Peyer's patch (tissue), 4 donors: Measurements from ENCODE around the gene SLC27A4. TPM values are rescaled to one million over a fixed set of nuclear protein-coding genes. Genes with fewer than 3 reads are reported as not detected.

ENCODE experiments used
- DNase-seq, 3 donors: peaks; one replicate each; pipeline ENCODE4 v3.0.0-alpha.2; 2017 to 2019
- H3K27ac ChIP-seq, 4 donors: fragments of 200-600 bp; sonication (generic); one replicate each; pipeline ENCODE4 v1.5.1; 2016 to 2019
- H3K27me3 ChIP-seq, 2 donors: fragments of 200-600 bp; sonication (generic); one replicate each; pipeline ENCODE4 v1.5.1; 2019
- H3K36me3 ChIP-seq, 3 donors: fragments of 200-600 bp; sonication (generic); one replicate each; pipeline ENCODE4 v1.5.1; 2016 to 2019
- H3K4me1 ChIP-seq, 4 donors: fragments of 200-600 bp; sonication (generic); one replicate each; pipeline ENCODE4 v1.5.1; 2016 to 2019
- H3K4me3 ChIP-seq, 4 donors: fragments of 200-600 bp; sonication (generic); 1 replicate in 3 of 4; 2 replicates in 1 of 4; pipeline ENCODE4 v1.5.1; 2016 to 2019; ENCODE audit warnings: mild to moderate bottlenecking in 1 of 4
- H3K9me3 ChIP-seq, 4 donors: fragments of 200-600 bp; sonication (generic); one replicate each; pipeline ENCODE4 v1.5.1; 2016 to 2019; ENCODE audit warnings: mild to moderate bottlenecking in 1 of 4
- POLR2A ChIP-seq, 2 donors: fragments of 450-650 bp; IDR thresholded peaks; one replicate each; pipeline ENCODE4 v1.5.1; 2017; ENCODE audit warnings: antibody characterized with exemption in 2 of 2, mild to moderate bottlenecking in 2 of 2, moderate library complexity in 2 of 2
- total RNA-seq, 4 donors: library from RNA; depleted of rRNA; stranded (reverse); fragments of >200 nt; gene quantifications; one replicate each; pipeline ENCODE4 v1.1.0, GENCODE V29; 2016
- TF ChIP-seq, protein P1 (sequence below), 6 experiments: fragments of 450-650 bp in 4 of 6; fragments of 200-600 bp in 2 of 6; sonication (generic) in 1 of 6; IDR thresholded peaks; one replicate each; pipeline ENCODE4 v1.5.1; 2017 to 2019; ENCODE audit warnings: antibody characterized with exemption in 6 of 6, mild to moderate bottlenecking in 3 of 6, moderate library complexity in 1 of 6

SLC27A4 gene
- total RNA-seq, 4 donors from 2014 or later = 28.1 to 312 (median 149) TPM

DNA sequence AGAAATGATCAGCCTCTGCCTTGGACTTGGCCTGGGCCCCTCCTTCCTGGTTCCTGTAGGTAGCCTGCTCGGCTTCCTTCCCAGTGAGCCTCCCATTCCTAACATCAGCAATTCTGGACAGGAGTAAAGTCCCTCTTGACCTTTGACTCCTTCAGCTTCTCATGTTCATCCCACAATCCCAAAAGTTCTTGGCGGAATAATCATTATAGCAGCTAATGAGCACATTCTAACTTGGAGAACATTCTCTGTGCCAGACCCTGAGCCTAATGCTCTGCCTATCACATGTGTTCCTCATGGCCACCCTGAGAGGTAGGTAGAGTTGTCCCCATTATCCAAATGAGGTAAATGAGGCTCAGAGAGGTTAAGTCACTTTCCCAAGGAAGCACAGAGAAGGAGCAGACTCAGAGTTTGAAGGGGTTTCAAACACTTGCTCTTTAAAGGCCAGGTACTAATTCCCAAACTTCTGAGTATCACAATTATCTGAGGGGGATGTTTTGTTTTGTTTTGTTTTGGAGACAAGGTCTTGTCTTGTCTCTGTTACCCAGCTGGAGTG lies 43.0 kb upstream of the SLC27A4 start:
- Histone ChIP-seq H3K27me3 (no peaks in the 10 kb centered on the region), H3K27ac (peak overlapping the region in 3 of 4 donors; percentile 74 to 93 (median 84)), H3K4me1 (peaks cover 0 to 21% (median 2%) of the 10 kb centered on the region in 4 donors), H3K9me3 (no peaks in the 10 kb centered on the region), H3K4me3 (no peak overlapping the region), H3K36me3 (no peaks in the 10 kb centered on the region)
- TF ChIP-seq POLR2A (IDR thresholded peaks at IDR 0.05) = no peak
- TF ChIP-seq, protein P1, sequence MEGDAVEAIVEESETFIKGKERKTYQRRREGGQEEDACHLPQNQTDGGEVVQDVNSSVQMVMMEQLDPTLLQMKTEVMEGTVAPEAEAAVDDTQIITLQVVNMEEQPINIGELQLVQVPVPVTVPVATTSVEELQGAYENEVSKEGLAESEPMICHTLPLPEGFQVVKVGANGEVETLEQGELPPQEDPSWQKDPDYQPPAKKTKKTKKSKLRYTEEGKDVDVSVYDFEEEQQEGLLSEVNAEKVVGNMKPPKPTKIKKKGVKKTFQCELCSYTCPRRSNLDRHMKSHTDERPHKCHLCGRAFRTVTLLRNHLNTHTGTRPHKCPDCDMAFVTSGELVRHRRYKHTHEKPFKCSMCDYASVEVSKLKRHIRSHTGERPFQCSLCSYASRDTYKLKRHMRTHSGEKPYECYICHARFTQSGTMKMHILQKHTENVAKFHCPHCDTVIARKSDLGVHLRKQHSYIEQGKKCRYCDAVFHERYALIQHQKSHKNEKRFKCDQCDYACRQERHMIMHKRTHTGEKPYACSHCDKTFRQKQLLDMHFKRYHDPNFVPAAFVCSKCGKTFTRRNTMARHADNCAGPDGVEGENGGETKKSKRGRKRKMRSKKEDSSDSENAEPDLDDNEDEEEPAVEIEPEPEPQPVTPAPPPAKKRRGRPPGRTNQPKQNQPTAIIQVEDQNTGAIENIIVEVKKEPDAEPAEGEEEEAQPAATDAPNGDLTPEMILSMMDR (IDR thresholded peaks at IDR 0.05) = no peak
- peak in 1 of 3 donors; percentile 61 for DNase-seq

DNA sequence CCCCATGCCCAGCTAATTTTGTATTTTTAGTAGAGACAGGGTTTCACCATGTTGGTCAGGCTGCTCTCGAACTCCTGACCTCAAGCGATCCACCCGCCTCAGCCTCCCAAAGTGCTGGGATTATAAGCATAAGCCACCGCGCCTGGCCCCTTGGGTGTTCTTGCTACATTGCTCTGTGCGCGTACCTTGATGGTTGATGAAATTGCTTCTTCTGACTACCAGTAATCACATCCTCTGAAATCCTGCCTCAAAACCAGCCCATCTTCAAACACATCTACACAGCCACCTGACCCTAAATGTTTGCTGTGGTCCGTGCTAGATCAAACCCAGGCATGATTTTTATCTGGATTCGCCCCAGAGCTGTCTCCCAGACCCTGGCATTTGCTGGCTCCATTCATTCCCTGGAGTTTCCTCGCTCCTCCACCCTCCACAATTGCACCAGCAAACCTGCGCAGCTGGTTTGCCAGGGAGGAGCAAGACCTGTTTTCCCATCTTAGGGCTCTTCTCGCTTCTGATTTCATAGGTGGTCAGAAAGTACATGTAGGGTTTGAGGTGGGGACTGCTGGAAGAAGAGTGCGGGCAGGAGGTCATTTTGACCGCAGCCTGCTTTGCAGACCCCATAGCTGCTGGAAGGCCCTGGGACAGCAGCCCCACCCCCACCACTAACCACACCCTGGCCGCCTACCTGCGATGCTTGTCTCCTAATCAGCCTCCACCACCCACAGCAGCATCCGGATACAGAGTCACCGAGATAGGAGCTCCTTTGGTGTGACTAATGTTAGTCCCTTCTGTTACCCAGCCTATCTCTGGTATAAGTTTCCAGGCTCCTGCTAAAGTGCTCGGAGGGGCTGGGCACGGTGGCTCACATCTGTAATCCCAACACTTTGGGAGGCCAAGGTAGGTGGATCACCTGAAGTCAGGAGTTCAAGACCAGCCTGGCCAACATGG lies 41.5 kb upstream of the SLC27A4 start:
- Histone ChIP-seq H3K27ac (peak overlapping the region in 1 of 4 donors; percentile 73), H3K4me1 (peaks cover 0 to 21% (median 2%) of the 10 kb centered on the region in 4 donors), H3K4me3 (no peak overlapping the region), H3K36me3 (no peaks in the 10 kb centered on the region), H3K9me3 (no peaks in the 10 kb centered on the region), H3K27me3 (no peaks in the 10 kb centered on the region)
- TF ChIP-seq, protein P1 (IDR thresholded peaks at IDR 0.05) = no peak
- no peak for TF ChIP-seq POLR2A (IDR thresholded peaks at IDR 0.05)
- DNase-seq = no peak

DNA sequence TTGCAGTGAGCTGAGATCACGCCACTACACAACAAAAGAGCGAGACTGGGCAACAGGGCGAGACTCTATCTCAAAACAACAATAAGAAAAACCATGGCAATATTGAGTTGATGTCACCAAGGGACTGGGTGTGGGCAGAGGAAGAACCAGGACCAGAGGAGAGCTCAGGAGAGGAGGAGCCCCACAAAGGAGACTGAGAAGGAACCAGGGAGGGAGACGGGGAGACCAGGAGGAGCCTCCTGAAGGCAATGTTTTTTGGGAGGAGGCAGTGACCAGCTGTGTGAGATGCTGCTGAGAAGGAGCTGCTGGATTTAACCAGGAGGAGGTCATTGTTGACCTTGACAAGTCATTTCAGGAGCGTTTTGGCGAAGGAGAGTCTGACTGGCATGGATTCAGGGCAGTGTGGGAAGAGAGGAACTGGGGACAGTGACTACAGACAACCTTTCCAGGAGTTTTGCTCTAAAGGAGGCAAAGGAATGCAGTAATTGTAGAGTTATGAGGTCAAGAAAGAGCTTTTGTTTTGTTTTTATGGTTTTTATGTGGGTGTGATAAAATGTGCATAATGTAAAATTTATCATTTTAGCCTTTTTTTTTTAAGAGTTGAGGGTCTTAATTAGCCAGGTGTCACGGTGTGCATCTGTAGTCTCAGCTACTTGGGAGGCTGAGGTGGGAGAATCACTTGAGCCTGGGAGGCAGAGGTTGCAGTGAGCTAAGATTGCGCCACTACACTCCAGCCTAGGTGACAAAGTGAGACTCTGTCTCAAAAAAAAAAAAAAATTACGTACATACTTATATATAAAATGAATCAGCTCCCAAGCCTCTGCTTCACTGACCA lies 36.0 kb upstream of the SLC27A4 start:
- H3K36me3 ChIP-seq = peaks cover 0 to 8% (median 0%) of the 10 kb centered on the region in 3 donors

DNA sequence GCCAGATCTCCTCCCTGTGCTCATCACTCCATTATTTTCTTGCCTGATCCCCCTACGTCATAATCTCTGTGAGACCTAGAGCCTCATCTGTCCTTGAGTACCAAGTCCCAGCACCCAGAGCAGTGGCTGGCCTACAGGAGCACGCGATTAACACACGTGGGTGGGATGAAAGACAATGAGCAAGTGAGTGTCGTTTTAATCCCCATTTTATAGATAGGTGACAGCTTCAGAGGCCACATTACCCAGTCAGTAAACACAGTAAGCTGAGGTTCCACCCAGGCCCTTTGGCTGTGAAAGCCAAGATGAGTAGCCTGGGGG lies 35.4 kb upstream of the SLC27A4 start:
- H3K4me1 ChIP-seq = no peaks in the 10 kb centered on the region
- H3K36me3 ChIP-seq = peaks cover 0 to 14% (median 0%) of the 10 kb centered on the region in 3 donors
- no peak for TF ChIP-seq POLR2A (IDR thresholded peaks at IDR 0.05)
- TF ChIP-seq, protein P1 (IDR thresholded peaks at IDR 0.05) = no peak
- H3K27me3 ChIP-seq = no peaks in the 10 kb centered on the region
- no peak overlapping the region for H3K27ac ChIP-seq
- H3K9me3 ChIP-seq = no peaks in the 10 kb centered on the region
- no peak overlapping the region for H3K4me3 ChIP-seq
- DNase-seq = no peak

More for the DNA sequence above, 36.0 kb upstream of the SLC27A4 start:
- Histone ChIP-seq H3K9me3 (no peaks in the 10 kb centered on the region), H3K4me1 (no peaks in the 10 kb centered on the region), H3K27me3 (no peaks in the 10 kb centered on the region), H3K27ac (no peak overlapping the region), H3K4me3 (no peak overlapping the region)
- DNase-seq = no peak
- TF ChIP-seq, protein P1 (IDR thresholded peaks at IDR 0.05) = no peak
- no peak for TF ChIP-seq POLR2A (IDR thresholded peaks at IDR 0.05)

DNA sequence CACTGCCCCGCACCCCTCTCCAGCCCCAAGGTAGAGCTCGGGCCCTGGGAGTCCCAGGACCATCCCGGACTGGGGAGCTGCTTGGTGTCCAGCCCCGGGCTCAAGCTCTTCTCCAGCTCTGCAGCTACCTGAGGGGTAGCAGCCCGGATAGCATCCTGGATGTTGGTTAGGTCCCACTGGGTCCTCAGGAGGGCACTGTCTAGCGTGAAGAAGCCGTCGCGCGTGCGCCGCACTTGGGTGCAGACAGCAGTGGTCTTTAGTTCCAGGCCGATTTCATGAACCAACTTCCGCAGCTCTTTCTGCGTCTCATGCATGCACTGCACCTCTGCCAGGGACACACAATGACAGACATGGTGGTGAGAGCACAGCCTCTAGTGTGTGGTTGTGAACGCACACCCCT lies 30.8 kb upstream of the SLC27A4 start:
- H3K36me3 ChIP-seq = peaks cover 0 to 49% (median 0%) of the 10 kb centered on the region in 3 donors
- DNase-seq = no peak
- no peak overlapping the region for H3K4me3 ChIP-seq
- no peaks in the 10 kb centered on the region for H3K9me3 ChIP-seq
- no peak overlapping the region for H3K27ac ChIP-seq
- TF ChIP-seq POLR2A (IDR thresholded peaks at IDR 0.05) = no peak
- TF ChIP-seq, protein P1 (IDR thresholded peaks at IDR 0.05) = no peak
- no peaks in the 10 kb centered on the region for H3K27me3 ChIP-seq
- H3K4me1 ChIP-seq = no peaks in the 10 kb centered on the region
